PC-9 (cell line): ENCODE data around the gene SCT. TPM values are rescaled to one million over a fixed set of nuclear protein-coding genes. Genes with fewer than 3 reads are reported as not detected.

ENCODE experiments used
- BruUV-seq: library from RNA; stranded (reverse); fragments of 400-500 nt; replicated peaks from 2 replicates; lab custom pipeline; 2021; lab: Mats Ljungman, UMichigan
- CTCF ChIA-PET: fragments of 300-600 bp; sonication (Branson Sonifier 250); formaldehyde crosslinking; loops from one replicate; lab custom pipeline; 2022; ENCODE audit warnings: antibody characterized with exemption; lab: Charles Lee
- POLR2A ChIA-PET: fragments of 300-600 bp; sonication (Branson Sonifier 250); formaldehyde crosslinking; loops from one replicate; lab custom pipeline; 2022; ENCODE audit warnings: antibody characterized with exemption; ENCODE audit not compliant: unreplicated experiment; lab: Charles Lee
- DNase-seq, 2 experiments: peaks; one replicate each; pipeline versions ENCODE4 v3.0.0 to v3.0.0-alpha.2; 2015 to 2022; ENCODE audit warnings: mixed read lengths in 1 of 2
- H2AFZ ChIP-seq: fragments of 200-600 bp; sonication (generic); 2 replicates; pipeline ENCODE4 v1.8.1; 2017; ENCODE audit warnings: antibody characterized with exemption
- H3F3A ChIP-seq: fragments of 200-600 bp; sonication (generic); 2 replicates; pipeline ENCODE4 v1.8.1; 2017; ENCODE audit warnings: antibody characterized with exemption, mild to moderate bottlenecking, low read depth; ENCODE audit not compliant: insufficient read depth
- H3K27ac ChIP-seq: fragments of 200-600 bp; sonication (generic); 2 replicates; pipeline ENCODE4 v1.6.1; 2016; ENCODE audit warnings: mixed run types
- H3K27me3 ChIP-seq: fragments of 200-600 bp; sonication (generic); 2 replicates; pipeline ENCODE4 v1.6.1; 2016; ENCODE audit warnings: low read depth, mixed run types; ENCODE audit not compliant: insufficient read depth
- H3K36me3 ChIP-seq: fragments of 200-600 bp; sonication (generic); 2 replicates; pipeline ENCODE4 v1.6.1; 2016; ENCODE audit warnings: low read depth, mixed run types
- H3K4me1 ChIP-seq: fragments of 200-600 bp; sonication (generic); replicated peaks from 2 replicates; pipeline ENCODE4 v1.6.1; 2016; ENCODE audit warnings: mixed run types; ENCODE audit not compliant: insufficient read depth
- H3K4me2 ChIP-seq: fragments of 200-600 bp; sonication (generic); 2 replicates; pipeline ENCODE4 v1.6.1; 2017; ENCODE audit warnings: mixed run types
- H3K4me3 ChIP-seq: fragments of 200-600 bp; sonication (generic); 2 replicates; pipeline ENCODE4 v1.6.1; 2016; ENCODE audit warnings: mixed run types
- H3K79me2 ChIP-seq: fragments of 200-600 bp; sonication (generic); 2 replicates; pipeline ENCODE4 v1.6.1; 2017; ENCODE audit warnings: low read depth, mixed run types
- H3K9me2 ChIP-seq: fragments of 200-600 bp; sonication (generic); 2 replicates; pipeline ENCODE4 v1.8.1; 2017; ENCODE audit warnings: mild to moderate bottlenecking; ENCODE audit not compliant: insufficient read depth
- H3K9me3 ChIP-seq: fragments of 200-600 bp; sonication (generic); 2 replicates; pipeline ENCODE4 v1.8.1; 2016; ENCODE audit warnings: low read depth; ENCODE audit not compliant: insufficient read depth
- H4K20me1 ChIP-seq: fragments of 200-600 bp; sonication (generic); 2 replicates; pipeline ENCODE4 v1.8.1; 2017; ENCODE audit not compliant: insufficient read depth
- EZH2 ChIP-seq: fragments of 200-600 bp; sonication (generic); IDR thresholded peaks from 2 replicates; pipeline ENCODE4 v1.8.0; 2017; ENCODE audit warnings: antibody characterized with exemption, low read depth
- intact Hi-C: fragments of 100-400 bp; cut with micrococcal nuclease; formaldehyde crosslinking; loops from one replicate; pipeline ENCODE4 v1.10.0; 2022; ENCODE audit not compliant: unreplicated experiment
- total RNA-seq: library from RNA; stranded (reverse); gene quantifications from 2 replicates; pipeline ENCODE4 v1.2.3, GENCODE V29; 2021
- TF ChIP-seq, protein P1 (sequence below): fragments of 200-600 bp; sonication (generic); conservative IDR thresholded peaks from 2 replicates; pipeline ENCODE4 v1.6.1; 2017; ENCODE audit warnings: mixed run types, antibody characterized with exemption, mild to moderate bottlenecking, moderate library complexity

The SCT gene
- total RNA-seq, 1 experiment from 2014 or later: not detected

DNA sequence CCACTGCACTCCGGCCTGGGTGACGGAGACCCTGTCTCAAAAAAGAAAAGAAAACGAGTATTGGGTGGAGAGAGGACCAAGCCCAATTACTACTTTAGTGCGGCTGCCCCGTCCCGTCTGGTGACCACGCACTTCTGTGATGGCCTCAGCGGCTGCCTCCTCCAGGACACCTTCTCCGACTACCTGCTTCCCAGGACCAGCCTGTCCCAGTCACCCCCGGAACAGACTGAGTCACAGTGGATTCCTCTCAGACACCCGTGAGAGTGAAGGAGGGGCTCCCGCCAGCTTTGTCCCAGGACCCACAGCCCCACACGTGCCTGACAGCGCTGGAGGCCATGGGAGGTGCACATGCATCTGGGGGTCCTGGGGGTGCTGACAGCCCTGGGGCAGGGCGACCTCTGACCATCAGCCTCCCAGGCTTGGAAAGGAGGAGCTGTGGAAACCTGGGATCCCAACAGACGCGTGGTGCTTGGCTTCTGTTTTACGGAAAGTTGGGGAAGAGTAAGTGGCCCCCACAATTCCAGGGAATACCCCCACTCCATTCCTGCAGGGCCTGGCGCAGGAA is 14.9 kb upstream of the SCT start:
- TF ChIP-seq, protein P1, sequence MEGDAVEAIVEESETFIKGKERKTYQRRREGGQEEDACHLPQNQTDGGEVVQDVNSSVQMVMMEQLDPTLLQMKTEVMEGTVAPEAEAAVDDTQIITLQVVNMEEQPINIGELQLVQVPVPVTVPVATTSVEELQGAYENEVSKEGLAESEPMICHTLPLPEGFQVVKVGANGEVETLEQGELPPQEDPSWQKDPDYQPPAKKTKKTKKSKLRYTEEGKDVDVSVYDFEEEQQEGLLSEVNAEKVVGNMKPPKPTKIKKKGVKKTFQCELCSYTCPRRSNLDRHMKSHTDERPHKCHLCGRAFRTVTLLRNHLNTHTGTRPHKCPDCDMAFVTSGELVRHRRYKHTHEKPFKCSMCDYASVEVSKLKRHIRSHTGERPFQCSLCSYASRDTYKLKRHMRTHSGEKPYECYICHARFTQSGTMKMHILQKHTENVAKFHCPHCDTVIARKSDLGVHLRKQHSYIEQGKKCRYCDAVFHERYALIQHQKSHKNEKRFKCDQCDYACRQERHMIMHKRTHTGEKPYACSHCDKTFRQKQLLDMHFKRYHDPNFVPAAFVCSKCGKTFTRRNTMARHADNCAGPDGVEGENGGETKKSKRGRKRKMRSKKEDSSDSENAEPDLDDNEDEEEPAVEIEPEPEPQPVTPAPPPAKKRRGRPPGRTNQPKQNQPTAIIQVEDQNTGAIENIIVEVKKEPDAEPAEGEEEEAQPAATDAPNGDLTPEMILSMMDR: no peak
- TF ChIP-seq EZH2: no peak
- BruUV-seq: no TSS peak
- Histone ChIP-seq H3K9me2 (no peaks in the 10 kb centered on the region), H3K27me3 (no peaks in the 10 kb centered on the region), H3F3A (peaks cover 18% of the 10 kb centered on the region; the same call in 1 of the 2 replicates), H3K36me3 (no peaks in the 10 kb centered on the region), H3K27ac (no peak overlapping the region), H2AFZ (no peak overlapping the region), H3K4me3 (no peak overlapping the region), H3K79me2 (no peaks in the 10 kb centered on the region), H3K4me1 (no peaks in the 10 kb centered on the region), H3K9me3 (no peaks in the 10 kb centered on the region), H3K4me2 (no peak overlapping the region), H4K20me1 (no peaks in the 10 kb centered on the region)
- intact Hi-C loops: no loop called here
- ChIA-PET CTCF (no interaction called here), POLR2A (no interaction called here)
- no peak for DNase-seq

DNA sequence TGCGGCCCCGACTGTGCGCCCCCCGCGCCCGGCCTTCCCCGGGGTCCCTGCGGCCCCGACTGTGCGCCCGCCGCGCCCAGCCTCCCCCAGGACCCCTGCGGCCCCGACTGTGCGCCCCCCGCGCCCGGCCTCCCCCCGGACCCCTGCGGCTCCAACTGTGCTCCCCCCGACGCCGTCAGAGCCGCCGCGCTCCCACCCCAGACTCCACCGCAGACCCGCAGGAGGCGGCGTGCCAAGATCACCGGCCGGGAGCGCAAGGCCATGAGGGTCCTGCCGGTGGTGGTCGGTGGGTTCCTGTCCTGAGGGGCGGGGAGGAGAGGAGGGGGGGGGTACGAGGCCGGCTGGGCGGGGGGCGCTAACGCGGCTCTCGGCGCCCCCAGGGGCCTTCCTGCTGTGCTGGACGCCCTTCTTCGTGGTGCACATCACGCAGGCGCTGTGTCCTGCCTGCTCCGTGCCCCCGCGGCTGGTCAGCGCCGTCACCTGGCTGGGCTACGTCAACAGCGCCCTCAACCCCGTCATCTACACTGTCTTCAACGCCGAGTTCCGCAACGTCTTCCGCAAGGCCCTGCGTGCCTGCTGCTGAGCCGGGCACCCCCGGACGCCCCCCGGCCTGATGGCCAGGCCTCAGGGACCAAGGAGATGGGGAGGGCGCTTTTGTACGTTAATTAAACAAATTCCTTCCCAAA is 13.2 kb upstream of the SCT start:
- H3K27ac ChIP-seq: no peak overlapping the region
- H3K27me3 ChIP-seq: no peaks in the 10 kb centered on the region
- intact Hi-C loops: no loop called here
- CTCF ChIA-PET: no interaction called here
- BruUV-seq: no TSS peak
- H3K79me2 ChIP-seq: no peaks in the 10 kb centered on the region
- no peak for DNase-seq
- no peak overlapping the region for H3K4me2 ChIP-seq
- no peaks in the 10 kb centered on the region for H3K9me2 ChIP-seq
- H3K4me3 ChIP-seq: no peak overlapping the region
- POLR2A ChIA-PET: no interaction called here
- H3K4me1 ChIP-seq: no peaks in the 10 kb centered on the region
- no peaks in the 10 kb centered on the region for H3K36me3 ChIP-seq
- TF ChIP-seq EZH2: no peak
- TF ChIP-seq, protein P1: no peak
- H2AFZ ChIP-seq: no peak overlapping the region
- H3F3A ChIP-seq: peaks cover 10% of the 10 kb centered on the region; the same call in 1 of the 2 replicates
- no peaks in the 10 kb centered on the region for H4K20me1 ChIP-seq
- no peaks in the 10 kb centered on the region for H3K9me3 ChIP-seq

DNA sequence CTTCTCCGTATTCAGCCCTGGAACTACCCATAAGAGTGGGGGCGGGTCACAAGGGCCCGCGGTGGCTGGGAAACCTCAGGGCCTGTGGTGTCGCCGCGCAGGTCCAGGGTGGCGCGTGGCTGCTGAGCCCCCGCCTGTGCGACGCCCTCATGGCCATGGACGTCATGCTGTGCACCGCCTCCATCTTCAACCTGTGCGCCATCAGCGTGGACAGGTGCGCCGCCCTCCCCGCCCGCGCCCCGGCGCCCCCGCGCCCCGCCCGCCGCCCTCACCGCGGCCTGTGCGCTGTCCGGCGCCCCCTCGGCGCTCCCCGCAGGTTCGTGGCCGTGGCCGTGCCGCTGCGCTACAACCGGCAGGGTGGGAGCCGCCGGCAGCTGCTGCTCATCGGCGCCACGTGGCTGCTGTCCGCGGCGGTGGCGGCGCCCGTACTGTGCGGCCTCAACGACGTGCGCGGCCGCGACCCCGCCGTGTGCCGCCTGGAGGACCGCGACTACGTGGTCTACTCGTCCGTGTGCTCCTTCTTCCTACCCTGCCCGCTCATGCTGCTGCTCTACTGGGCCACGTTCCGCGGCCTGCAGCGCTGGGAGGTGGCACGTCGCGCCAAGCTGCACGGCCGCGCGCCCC is 12.5 kb upstream of the SCT start:
- H3K36me3 ChIP-seq: no peaks in the 10 kb centered on the region
- POLR2A ChIA-PET: no interaction called here
- no peak overlapping the region for H3K4me3 ChIP-seq
- H3F3A ChIP-seq: peaks cover 10% of the 10 kb centered on the region; the same call in 1 of the 2 replicates
- intact Hi-C loops: no loop called here
- H4K20me1 ChIP-seq: no peaks in the 10 kb centered on the region
- no peaks in the 10 kb centered on the region for H3K4me1 ChIP-seq
- H3K79me2 ChIP-seq: no peaks in the 10 kb centered on the region
- BruUV-seq: no TSS peak
- no peak for DNase-seq
- H3K27ac ChIP-seq: no peak overlapping the region
- H3K9me2 ChIP-seq: no peaks in the 10 kb centered on the region
- TF ChIP-seq, protein P1: no peak
- no peak for TF ChIP-seq EZH2
- H3K9me3 ChIP-seq: no peaks in the 10 kb centered on the region
- H3K4me2 ChIP-seq: no peak overlapping the region
- CTCF ChIA-PET: no interaction called here
- no peak overlapping the region for H2AFZ ChIP-seq
- no peaks in the 10 kb centered on the region for H3K27me3 ChIP-seq
